NCI-H1694 treated with DMSO at 0.1 percent for 48 hours (cell line): Measurements from ENCODE around the gene PLXNA4.

Source experiments
- DNase-seq: peaks from one replicate; lab custom pipeline; 2025; lab: John Stamatoyannopoulos, UW

Gene PLXNA4

DNA sequence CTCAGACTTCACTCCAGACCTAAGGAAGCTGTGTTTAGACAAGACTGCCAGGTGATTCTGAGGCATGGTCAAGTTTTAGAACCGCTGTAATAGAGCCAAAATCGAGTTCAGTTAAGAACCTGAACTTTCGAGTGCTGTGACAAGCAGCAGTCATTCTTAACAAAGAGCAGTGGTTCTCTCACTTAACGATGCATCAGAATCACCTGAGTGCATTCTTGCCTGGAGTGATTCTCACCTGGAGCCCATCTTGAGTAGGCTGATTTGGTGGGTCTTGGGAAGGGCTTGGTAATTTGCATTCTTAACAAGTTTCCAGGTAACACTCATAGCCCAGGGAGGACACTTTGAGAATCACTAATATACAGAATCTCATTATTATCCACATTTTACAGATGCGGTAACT is 44.7 kb downstream of the PLXNA4 start:
- no peak for DNase-seq

DNA sequence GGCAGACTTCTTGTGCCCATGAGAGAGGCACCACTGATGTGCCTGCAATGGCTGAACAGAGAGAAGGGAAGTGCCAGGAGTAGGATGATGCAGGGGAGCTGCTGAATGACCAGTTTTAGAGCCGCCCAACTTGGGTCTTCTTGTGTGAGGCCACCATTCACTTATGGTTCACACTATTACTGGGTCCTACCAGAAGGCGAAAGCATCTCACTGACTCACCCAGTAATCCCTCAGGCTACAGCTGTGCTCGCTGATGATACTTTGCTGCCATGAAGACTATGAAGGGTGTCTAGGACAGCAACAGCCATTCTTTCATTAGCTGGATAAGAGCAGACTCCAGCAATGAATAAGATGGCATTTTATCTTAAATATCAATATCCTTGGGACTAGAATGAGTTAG is 47.6 kb downstream of the PLXNA4 start:
- no peak for DNase-seq

DNA sequence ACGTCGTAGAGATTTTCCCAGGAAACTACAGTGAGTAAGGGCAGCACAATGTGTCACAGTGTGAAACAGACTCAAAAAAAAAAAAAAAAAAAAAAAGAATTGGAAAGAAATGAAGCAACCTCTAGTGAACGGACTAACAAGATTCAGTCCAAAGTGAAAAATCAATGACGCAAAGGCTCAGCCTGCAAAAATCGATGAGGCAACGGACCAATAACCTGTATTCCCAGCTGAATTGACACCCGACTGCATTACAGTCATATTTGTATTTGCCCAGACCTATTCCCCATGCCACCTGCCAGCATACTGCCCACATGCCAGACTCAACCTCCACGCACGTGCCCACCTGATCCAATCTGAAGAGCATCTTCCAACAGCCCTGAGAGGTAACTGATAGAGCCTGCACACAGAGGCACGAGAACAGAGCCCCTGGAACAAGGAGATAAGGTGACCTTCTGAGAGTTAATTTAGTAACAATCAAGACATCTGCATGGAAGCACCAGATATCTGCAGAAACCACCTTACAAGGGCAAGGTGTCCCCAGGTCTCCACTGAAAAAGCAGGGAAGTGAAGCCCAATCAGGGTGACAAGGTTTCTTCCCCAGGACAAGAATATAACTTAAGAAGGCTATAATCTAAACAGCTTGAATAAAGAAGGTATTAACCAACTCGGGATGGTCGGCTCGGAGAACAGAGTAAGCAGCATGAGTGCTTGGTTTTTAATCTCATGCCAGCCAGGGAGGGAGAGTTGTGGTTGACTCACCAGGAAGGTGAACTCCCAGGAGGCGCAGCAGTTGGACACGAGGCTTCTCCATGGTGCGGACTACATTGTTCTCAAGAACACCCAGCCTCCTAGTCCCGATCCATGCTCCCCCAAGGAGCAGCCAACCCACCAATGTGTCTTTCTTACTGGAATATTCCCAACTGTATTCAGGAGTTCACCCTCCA is 48.5 kb downstream of the PLXNA4 start:
- no peak for DNase-seq

DNA sequence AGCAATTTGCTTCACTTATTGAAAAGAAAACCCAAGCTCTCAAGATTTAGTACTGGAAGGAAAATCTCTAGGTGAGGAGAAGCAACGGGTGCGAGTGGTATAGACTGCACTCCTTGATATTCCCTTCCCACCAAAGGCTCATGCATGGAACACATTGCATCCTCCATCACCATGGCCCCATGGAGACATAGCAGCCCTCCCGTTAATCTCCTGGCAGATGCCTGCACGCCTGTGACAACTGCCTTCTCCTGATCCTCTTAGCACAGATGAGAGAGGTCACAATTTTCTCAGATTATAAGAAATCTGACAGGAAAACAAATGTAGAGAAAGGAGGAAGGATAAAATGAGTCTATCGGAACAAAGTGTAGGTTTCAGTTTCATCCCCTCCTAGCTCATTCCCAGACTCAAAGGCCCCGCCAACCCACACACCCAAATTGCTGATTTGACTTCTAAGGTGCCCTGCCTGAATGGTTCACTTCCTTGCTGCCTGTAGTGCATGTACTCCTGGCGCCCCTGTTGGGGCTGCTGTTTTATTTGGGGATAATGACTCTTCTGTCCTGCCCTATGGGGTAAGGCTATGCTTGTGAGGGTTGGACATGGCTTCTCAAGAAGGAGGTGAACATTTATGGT is 50.0 kb downstream of the PLXNA4 start:
- DNase-seq: no peak

DNA sequence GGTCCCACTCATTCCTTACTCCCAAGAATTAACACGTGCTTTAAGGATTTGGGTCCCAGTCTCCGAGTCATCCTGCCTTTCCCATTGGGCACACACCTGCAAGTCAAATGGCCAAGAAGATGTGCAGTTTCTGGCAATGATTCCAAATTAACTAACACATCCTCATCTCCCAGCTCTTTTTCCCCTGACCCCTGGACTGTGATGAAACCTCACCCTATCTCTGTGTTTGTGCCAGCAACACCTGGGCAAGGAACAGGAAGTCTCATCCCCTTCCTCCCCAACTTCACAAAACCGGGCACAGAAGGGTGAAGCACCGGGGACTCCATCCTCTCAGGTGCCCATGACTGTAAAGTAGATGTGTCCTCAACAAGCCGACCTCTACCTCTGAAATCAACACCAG is 54.8 kb downstream of the PLXNA4 start:
- no peak for DNase-seq

DNA sequence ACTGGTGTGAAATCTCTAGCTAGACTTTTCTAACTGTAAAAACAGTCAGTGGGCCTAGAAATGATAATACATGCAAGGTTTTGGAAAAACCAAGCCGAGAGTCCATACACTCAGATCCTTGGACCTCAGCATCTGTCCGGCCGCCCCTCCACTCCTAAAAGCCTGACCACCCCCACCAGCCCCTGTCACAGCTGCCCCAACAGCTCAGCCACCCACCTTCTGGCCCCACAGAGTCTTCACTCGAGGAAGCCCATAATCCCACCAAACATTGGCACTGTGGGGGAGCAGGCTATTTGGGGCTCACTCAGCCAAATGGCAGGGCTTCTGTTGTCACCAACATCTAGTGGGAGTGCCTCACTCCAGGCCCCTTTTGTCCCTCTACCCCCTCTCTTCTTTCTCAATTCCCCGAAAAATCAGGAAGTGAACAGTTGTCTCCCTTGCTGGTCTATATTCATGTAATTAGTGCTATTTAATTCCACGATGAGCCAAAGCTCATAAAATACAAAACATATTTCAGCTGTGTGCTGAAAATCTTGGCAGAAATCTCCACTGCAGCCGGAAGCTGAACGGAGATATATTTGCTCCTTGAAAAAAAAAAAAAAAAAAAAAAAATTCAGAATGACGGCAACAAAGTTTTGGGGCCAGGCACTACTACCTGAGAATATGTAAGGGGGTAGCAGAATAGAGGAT is 55.5 kb downstream of the PLXNA4 start:
- DNase-seq: no peak

DNA sequence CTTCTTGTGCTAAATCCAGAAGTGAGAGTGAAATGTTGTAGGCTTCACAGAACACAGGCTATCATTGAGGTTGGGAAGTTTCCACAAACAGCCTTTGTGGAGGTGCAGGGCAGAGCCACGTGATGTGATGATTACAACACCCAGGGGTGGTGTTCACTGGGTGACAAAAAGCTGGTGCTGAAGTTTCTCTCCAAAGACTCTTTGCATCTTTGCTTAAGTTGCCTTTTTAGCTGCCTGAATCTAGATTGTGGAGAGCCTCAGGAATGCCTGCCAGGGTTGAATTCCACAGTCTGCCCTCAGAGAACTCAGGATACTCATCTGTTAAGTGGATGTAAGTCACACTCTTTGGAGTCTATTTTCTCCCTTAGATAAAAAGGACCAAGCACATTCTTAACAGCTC is 56.3 kb downstream of the PLXNA4 start:
- no peak for DNase-seq

DNA sequence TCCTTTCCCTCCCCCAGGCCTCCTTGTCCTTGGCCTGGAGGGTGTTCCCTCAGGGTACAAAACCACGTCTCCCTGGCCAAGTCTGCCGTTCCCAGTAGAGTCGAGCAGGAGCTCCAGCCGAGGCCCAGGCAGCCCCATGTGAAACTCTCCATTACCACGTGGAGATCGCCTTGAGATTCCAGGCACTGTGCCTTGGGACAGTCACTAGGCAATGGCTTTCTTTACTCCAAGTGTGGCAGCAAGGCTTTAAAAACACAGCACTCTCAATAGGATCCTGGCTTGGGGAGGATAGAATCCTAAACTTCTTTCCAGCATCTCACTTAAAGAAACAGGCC is 57.5 kb downstream of the PLXNA4 start:
- no peak for DNase-seq

DNA sequence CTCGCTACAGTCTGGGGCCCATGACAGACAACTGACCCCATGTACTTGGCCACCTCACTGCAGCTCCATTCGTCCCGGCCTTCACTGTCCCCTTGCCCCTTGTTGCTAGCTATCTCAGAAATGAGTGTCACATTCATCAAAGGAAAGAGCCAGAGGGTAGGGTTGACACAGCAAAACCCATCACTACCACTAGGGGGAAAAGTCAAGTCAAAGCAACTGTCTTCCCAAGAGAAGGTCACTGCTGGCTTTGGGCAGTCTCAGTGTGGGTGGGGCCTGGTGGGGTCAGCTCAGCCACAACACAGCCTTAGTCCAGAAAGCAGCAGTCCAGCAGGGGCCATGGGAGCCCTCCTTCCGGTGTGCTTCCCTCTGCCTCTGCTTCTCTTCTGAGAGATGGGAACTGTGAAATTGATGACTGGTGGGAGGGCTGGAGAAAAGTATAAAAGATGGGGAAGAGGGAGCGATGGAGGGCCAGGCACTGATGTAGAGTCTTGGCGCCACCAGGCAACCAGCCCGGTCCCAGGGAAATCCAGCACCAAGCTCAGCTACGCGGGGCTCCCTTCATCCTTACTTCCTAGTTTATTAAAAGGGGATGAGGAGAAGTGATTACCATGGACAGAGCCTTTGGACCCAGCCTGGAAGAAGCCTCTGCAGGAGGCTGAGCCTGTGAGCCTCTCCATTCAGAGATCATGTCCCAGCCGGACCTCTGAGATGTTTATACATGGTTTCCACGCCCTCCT is 58.0 kb downstream of the PLXNA4 start:
- DNase-seq: peak; percentile 7

DNA sequence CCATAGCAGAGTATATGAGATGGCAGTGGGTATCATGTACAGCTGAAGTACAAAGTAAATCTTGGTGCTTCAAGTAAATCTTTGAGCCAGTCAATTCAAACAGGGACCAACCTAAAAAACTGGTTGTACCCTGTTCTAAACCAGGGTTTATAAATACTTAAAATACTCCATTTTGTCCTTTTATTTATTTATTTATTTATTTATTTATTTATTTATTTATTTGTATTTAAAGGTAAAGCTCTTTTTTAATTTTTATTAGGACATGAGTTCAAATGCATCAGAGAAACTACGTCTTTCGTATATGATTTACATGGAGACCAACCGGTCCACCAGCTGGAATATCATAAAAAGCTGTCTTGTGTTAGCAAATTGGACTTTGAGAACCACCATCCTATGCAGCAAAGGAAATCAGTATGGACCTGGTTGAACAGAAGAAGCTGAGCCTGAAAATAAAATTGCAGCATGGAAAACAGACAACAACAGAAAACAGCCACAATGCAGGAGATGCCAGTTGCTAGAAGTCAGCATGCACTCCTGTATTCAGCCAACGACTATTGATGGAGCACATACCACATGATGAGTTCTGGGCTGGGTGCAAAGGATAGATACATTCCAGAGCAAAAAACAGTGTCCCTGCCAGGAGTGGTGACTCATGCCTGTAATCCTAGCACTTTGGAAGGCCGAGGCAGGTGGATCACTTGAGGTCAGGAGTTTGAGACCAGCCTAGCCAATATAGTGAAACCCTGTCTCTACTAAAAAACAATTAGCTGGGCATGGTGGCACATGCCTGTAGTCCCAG is 60.0 kb downstream of the PLXNA4 start:
- DNase-seq: no peak

DNA sequence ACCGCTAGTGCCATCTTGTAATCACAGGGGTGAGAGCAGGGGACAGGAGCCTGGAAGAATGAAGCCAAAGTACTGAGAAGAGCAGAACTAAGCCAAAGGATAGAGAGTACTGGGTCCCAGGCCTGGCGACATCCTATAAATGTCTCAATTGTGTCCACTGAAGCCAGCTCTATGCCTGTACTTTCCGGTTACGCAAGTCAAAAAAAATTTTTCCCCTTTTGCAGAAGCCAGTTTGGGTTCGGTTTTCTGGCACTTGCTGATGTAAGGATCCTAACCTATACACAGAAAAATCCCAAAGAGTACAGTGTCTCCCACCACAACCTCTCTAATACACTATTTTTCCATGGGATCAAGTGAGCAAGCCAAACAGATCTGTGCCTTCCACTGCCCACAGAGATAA is 61.1 kb downstream of the PLXNA4 start:
- no peak for DNase-seq

DNA sequence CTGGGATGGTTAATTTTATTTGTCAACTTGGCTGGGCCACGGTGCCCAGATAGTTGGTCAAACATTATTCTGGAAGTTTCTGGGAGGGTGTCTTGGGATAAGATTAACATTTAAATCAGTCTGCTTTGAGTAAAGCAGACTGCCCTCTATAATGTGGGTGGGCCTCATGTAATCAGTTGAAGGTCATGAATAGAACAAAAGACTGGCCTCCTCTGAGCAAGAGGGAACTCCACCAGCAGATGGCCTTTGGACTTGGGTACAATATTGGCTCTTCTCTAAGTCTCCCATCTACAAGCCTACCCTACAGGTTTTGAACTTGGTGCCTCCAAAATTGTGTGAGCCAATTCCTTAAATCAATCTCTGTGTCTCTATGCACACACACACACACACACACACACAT is 61.8 kb downstream of the PLXNA4 start:
- no peak for DNase-seq

DNA sequence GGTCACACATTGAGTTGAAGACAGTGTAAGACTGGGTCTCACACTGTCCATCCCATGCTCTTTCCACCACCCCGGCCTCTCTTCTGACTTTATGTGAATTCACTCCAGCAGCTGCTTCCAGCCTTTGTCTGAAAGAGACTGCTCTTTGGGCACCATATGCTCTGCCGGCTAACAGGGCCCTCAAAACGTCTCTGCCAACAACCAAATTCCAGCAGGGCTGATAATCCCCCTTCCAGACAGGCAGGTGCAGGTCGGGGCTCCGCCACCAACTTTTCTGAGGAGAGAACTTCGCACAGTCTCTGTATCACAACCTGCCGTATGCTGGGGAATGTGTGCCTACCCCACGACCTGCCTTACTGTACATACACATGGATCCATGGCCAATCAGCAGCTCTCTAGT is 64.3 kb downstream of the PLXNA4 start:
- DNase-seq: no peak

DNA sequence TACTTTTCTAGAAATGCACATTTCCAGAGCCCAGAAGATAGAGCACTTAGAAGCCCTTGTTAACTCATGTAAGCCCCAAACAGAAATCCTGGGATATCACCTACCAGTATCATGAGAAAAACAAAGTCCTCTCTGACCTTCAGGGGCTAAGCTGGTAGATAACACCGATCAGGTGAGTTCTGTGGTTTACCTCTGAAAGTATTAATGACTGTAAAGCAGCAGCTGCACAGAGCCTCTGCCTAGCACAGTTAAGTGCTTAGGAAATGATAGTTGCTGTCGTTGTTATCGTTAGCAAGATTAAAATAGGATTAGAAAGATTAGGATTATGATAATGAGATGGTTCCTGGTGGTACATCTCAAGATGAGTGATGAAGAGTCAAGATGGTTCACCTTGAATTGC is 64.9 kb downstream of the PLXNA4 start:
- DNase-seq: no peak

DNA sequence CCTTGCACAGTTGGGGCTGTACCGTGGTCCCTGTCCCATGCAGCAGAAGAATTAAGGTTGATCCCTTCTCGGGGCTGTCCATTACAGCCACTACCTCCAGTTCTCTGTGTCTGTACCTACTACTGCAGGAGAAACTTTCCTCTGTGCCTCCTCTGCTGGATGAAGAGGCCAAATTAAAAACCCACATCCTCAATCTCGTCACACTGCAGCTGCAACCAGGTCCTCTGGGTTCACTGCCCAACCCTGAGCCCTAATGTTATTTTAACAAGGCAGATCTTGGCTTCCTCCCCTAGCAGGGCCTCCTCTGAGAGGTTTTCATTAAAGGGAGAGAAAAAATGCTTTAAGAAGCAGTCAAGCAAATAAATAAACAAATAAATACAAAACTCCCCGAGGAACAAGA is 66.6 kb downstream of the PLXNA4 start:
- DNase-seq: no peak

DNA sequence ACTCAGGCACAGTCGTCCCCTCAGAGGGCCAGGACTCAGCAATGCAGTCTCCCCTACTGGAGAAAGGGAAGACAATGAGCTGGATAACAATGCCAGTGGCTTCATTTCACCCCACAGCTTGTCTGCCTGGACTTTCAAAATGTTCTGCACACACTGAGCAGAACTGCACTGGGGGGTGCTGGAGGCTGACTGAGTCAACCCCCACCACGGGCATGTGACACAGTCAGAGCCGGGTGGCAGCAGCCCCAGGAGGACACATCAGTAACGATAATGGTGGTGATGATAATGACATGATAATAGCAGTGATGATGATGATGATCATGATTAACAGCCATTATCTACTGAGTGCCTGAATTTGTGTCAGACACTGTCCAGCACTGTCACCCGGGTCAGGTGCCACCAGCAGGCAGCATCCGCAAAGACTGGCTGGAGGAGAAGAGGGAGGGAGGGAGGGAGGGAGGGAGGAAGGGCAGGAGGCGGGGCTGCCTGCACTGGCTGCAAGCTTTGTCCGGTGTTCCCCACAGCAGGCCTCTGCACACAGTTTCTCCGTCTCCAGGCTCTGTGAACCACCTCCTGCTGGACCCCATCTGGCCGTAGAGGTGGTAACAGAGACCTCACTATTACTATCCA is 67.4 kb downstream of the PLXNA4 start:
- no peak for DNase-seq

DNA sequence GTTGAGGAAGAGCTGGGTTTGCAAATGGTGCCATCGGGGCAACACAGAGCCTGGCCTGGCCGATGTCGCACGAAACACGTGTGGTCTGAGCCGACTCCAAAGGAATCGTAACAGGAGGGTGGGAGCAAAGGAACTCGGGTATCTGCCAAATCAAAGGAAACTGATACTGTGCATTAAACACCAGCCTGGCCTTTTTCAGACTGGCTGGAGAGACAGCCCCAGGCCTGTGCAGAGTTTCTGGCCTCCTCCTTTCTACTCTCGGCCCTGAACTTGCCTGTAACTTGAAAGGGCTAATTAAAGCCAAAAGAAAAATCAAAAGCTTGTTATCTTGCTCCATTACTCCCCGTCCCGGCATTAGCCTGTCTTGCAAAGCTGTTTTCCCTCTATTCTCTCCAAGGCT is 71.4 kb downstream of the PLXNA4 start:
- no peak for DNase-seq

DNA sequence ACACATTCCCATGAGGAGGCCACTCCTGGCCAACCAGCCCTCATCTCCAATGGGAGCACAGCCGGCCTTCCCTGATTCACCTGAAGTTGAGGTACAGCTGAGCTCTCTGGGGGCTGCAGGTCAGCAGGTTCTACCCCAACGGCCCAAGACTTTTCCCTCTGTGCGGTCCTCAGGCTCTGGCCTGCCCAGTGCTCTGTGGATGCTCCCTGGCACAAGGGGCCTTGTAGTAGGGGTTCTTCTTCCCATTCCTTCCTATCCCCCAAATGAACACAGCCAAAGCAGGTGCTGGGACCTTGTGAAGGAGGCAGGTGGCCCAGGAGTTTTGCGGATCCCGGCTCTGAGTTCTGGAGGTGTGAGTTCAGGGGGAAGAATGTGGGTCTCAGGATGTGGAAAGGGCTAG is 72.2 kb downstream of the PLXNA4 start:
- DNase-seq: no peak

DNA sequence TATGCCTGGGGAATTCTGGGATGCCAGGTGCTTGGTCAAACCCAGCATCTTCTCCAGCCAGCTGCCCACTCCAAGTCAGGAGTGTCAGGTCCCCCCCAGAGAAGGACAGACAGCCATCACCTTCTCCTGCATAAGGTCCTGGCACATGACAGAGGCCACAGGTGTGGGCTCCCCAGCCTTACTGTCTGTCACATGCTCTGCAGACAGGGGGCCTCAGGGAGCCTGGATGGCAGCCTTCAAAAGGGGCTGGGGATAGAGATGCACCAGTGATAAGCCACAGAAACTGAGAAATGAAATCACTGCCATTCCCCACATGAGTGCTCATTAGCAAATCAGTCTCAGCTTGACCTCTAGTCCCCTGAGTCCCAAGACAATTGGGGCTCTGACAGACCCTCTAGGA is 72.9 kb downstream of the PLXNA4 start:
- no peak for DNase-seq

DNA sequence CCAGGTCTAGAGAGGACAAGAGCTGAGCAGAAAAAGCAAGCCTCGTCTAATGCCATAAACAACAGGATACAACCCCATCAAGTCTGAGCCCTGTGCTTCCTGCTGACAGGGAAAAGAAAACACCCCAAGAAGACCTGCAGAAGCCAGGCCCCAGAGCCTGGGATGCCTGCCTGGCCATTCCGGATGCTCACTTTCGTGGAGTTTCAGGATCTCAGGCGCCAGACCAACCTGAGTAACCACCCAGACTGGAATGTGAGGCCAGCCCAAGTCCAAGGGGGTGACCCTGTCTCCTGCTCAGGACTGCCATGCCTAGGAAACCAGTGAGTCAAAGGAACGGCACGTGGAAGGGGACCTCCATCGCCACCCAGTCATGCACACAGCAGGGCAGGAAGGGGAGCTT is 74.3 kb downstream of the PLXNA4 start:
- no peak for DNase-seq
